Prostate gland (tissue), 2 donors: Measurements from ENCODE around the gene STK39.

ENCODE experiments used
- POLR2A ChIP-seq: fragments of 450-650 bp; IDR thresholded peaks from one replicate; pipeline ENCODE4 v1.6.1; 2016; ENCODE audit warnings: antibody characterized with exemption, mild to moderate bottlenecking
- TF ChIP-seq, protein P1 (sequence below), 4 experiments: fragments of 200-600 bp in 2 of 4; fragments of 450-650 bp in 2 of 4; sonication (generic) in 2 of 4; IDR thresholded peaks; 1 replicate in 3 of 4; 2 replicates in 1 of 4; pipeline ENCODE4 v1.5.1; 2016 to 2019; ENCODE audit warnings: antibody characterized with exemption in 4 of 4, mild to moderate bottlenecking in 2 of 4, moderate library complexity in 2 of 4

DNA sequence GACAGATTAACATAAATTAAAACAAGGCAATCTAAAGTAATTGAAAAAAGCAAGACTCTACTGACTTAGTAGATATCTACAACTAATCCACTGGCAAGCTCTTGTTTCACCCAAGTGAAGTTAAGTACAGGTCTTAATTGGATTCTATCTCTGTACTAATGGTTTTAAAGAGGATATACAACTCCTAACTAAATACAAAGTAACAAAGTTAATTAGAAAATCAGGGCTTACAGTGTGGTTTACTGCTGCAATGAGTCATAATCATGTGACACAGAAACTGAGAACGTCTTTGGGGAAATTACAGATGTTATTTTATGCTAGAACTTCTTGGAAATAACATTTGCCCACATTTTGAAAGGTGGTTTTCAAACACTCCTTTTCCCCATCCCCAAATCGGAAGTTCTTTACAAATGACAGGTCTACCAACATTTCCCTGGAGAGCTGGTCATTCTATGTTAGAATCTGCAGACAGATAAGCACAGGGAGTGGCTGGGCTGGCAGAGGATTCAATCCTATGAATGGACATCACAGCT, 245.3 kb downstream of the STK39 start:
- TF ChIP-seq, protein P1, sequence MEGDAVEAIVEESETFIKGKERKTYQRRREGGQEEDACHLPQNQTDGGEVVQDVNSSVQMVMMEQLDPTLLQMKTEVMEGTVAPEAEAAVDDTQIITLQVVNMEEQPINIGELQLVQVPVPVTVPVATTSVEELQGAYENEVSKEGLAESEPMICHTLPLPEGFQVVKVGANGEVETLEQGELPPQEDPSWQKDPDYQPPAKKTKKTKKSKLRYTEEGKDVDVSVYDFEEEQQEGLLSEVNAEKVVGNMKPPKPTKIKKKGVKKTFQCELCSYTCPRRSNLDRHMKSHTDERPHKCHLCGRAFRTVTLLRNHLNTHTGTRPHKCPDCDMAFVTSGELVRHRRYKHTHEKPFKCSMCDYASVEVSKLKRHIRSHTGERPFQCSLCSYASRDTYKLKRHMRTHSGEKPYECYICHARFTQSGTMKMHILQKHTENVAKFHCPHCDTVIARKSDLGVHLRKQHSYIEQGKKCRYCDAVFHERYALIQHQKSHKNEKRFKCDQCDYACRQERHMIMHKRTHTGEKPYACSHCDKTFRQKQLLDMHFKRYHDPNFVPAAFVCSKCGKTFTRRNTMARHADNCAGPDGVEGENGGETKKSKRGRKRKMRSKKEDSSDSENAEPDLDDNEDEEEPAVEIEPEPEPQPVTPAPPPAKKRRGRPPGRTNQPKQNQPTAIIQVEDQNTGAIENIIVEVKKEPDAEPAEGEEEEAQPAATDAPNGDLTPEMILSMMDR (IDR thresholded peaks at IDR 0.05), result no peak
- no peak for TF ChIP-seq POLR2A
